Transverse colon (tissue), 4 donors: ENCODE measurements around the gene NES. TPM values are rescaled to one million over a fixed set of nuclear protein-coding genes. Genes with fewer than 3 reads are reported as not detected.

Experiments
- DNase-seq: peaks from one replicate; pipeline ENCODE4 v3.0.0-alpha.2; 2019
- H3K27ac ChIP-seq, 4 donors: fragments of 200-600 bp; sonication (generic); 2 replicates each; pipeline ENCODE4 v1.5.1; 2016 to 2018; ENCODE audit warnings: inconsistent platforms in 4 of 4
- H3K27me3 ChIP-seq: fragments of 200-600 bp; sonication (generic); 2 replicates; pipeline ENCODE4 v1.5.1; 2017; ENCODE audit warnings: inconsistent platforms
- H3K36me3 ChIP-seq, 4 donors: fragments of 200-600 bp; sonication (generic); 2 replicates each; pipeline ENCODE4 v1.5.1; 2017 to 2019; ENCODE audit warnings: inconsistent platforms in 4 of 4
- H3K4me1 ChIP-seq, 4 donors: fragments of 200-600 bp; sonication (generic); 2 replicates each; pipeline ENCODE4 v1.5.1; 2017 to 2020; ENCODE audit warnings: inconsistent platforms in 4 of 4
- H3K4me3 ChIP-seq, 4 donors: fragments of 200-600 bp; sonication (generic); 1 replicate in 1 of 4; 2 replicates in 3 of 4; pipeline versions ENCODE4 v1.5.1 to v1.6.1; 2017 to 2019; ENCODE audit warnings: inconsistent platforms in 4 of 4
- H3K9me3 ChIP-seq, 2 donors: fragments of 200-600 bp; sonication (generic); 2 replicates each; pipeline ENCODE4 v1.5.1; 2017 to 2019; ENCODE audit warnings: inconsistent platforms in 2 of 2
- CTCF ChIP-seq, 5 experiments: fragments of 200-600 bp in 3 of 5; fragments of 450-650 bp in 2 of 5; sonication (generic) in 3 of 5; IDR thresholded peaks; 1 replicate in 2 of 5; 2 replicates in 3 of 5; pipeline ENCODE4 v1.5.1; 2016 to 2017; ENCODE audit warnings: antibody characterized with exemption in 5 of 5, inconsistent platforms in 3 of 5, mild to moderate bottlenecking in 2 of 5, moderate library complexity in 1 of 5
- EP300 ChIP-seq: sonication (generic); formaldehyde crosslinking; IDR thresholded peaks from one replicate; pipeline ENCODE4 v1.6.1; 2017; ENCODE audit warnings: antibody characterized with exemption, low read depth
- POLR2A ChIP-seq: fragments of 450-650 bp; IDR thresholded peaks from one replicate; pipeline ENCODE4 v1.6.1; 2016; ENCODE audit warnings: antibody characterized with exemption, mild to moderate bottlenecking, moderate library complexity
- POLR2AphosphoS5 ChIP-seq, 3 donors: sonication (generic); formaldehyde crosslinking; IDR thresholded peaks; one replicate each; pipeline ENCODE4 v1.6.1; 2016; ENCODE audit warnings: antibody characterized with exemption in 3 of 3
- WGBS, 2 donors: methylation state at CpG; one replicate each; pipeline ENCODE4 v1.1.5; 2018; ENCODE audit warnings: low coverage in 1 of 2; 5-methylcytosine and 5-hydroxymethylcytosine counted together
- in situ Hi-C, 4 donors: fragments of 200-750 bp; cut with MboI; loops; one replicate each; pipeline versions ENCODE4 v1.15.0 to v1.15.1; 2017; ENCODE audit warnings: low sequenced_read_pairs in 3 of 4, low pct_ligation_motif_present in 1 of 4, low pct_unique_long_range_greater_than_20kb in 1 of 4
- intact Hi-C: fragments of 100-400 bp; cut with DNase I; formaldehyde crosslinking; loops from one replicate; pipeline ENCODE4 v1.15.1; 2023; ENCODE audit warnings: low total_unique reads
- total RNA-seq, 4 donors: library from RNA; depleted of rRNA; stranded (reverse); fragments of >200 nt; gene quantifications; one replicate each; pipeline ENCODE4 v1.1.0, GENCODE V29; 2016

The NES gene
- total RNA-seq, 4 donors from 2014 or later, result 3.3 to 15.5 (median 5.5) TPM

- DNase-seq, result no peak
- no peak overlapping the region for H3K27ac ChIP-seq
- H3K4me3 ChIP-seq, result no peak overlapping the region
- 80% methylated on average over 8 of the region's 8 CpGs; no CpG with 5 or more reads in 1 of the 2 donors for WGBS, 2 donors
- in situ Hi-C loops (loop anchor here in 2 of 4 donors (25.0 kb wide), 1 partner anchor 165 kb away; the partner anchor contains the start of genes INSRR (in 2 of the 2) and NTRK1 (in 2 of the 2)), intact Hi-C loops (loop anchor here (10.0 kb wide), 1 partner anchor 157 kb away; the partner anchor contains the start of gene INSRR)
- H3K36me3 ChIP-seq, result no peaks in the 10 kb centered on the region
- peaks cover 0 to 18% (median 6%) of the 10 kb centered on the region in 4 donors for H3K4me1 ChIP-seq
- peaks cover 41% of the 10 kb centered on the region for H3K27me3 ChIP-seq
- no peaks in the 10 kb centered on the region for H3K9me3 ChIP-seq
- TF ChIP-seq POLR2AphosphoS5 (IDR thresholded peaks at IDR 0.05), result no peak
Observed at GRCh38 chr1:156697481-156697880, 20.3 kb upstream of the NES start.

GRCh38 chr1:156696755-156697154 lies 19.5 kb upstream of the NES start:
- H3K4me1 ChIP-seq, result peaks cover 0 to 20% (median 7%) of the 10 kb centered on the region in 4 donors
- H3K36me3 ChIP-seq, result no peaks in the 10 kb centered on the region
- no peak for DNase-seq
- peaks cover 43% of the 10 kb centered on the region for H3K27me3 ChIP-seq
- no peak overlapping the region for H3K27ac ChIP-seq
- WGBS, 2 donors, result 81 to 89% methylated on average over 6 to 8 of the region's 8 CpGs
- in situ Hi-C loops (loop anchor here in 2 of 4 donors (25.0 kb wide), 1 partner anchor 166 kb away; the partner anchor contains the start of genes INSRR (in 2 of the 2) and NTRK1 (in 2 of the 2)), intact Hi-C loops (loop anchor here (10.0 kb wide), 1 partner anchor 158 kb away; the partner anchor contains the start of gene INSRR)
- H3K4me3 ChIP-seq, result no peak overlapping the region
- no peaks in the 10 kb centered on the region for H3K9me3 ChIP-seq
- TF ChIP-seq CTCF (IDR thresholded peaks at IDR 0.05) (no peak), POLR2A (no peak), POLR2AphosphoS5 (IDR thresholded peaks at IDR 0.05) (no peak), EP300 (no peak)

- H3K4me3 ChIP-seq, result no peak overlapping the region
- H3K36me3 ChIP-seq, result no peaks in the 10 kb centered on the region
- WGBS, 2 donors, result 85 to 87% methylated on average over 4 to 5 of the region's 5 CpGs
- H3K9me3 ChIP-seq, result no peaks in the 10 kb centered on the region
- H3K4me1 ChIP-seq, result peaks cover 3 to 25% (median 9%) of the 10 kb centered on the region in 4 donors
- in situ Hi-C loops, result loop anchor here in 2 of 4 donors (25.0 kb wide), 1 partner anchor 168 kb away; the partner anchor contains the start of genes INSRR (in 2 of the 2) and NTRK1 (in 2 of the 2)
- H3K27ac ChIP-seq, result no peak overlapping the region
- H3K27me3 ChIP-seq, result peaks cover 46% of the 10 kb centered on the region
- no peak for TF ChIP-seq POLR2AphosphoS5 (IDR thresholded peaks at IDR 0.05)
- no peak for TF ChIP-seq CTCF (IDR thresholded peaks at IDR 0.05)
- no peak for TF ChIP-seq POLR2A
- no peak for TF ChIP-seq EP300
- intact Hi-C loops, result loop anchor here (10.0 kb wide), 1 partner anchor 160 kb away; the partner anchor contains the start of gene INSRR
- no peak for DNase-seq
Observed at GRCh38 chr1:156694690-156694962, 17.4 kb upstream of the NES start.

GRCh38 chr1:156693848-156694689 lies 16.9 kb upstream of the NES start:
- Histone ChIP-seq H3K4me3 (no peak overlapping the region), H3K27me3 (peaks cover 49% of the 10 kb centered on the region), H3K9me3 (no peaks in the 10 kb centered on the region), H3K4me1 (peaks cover 4 to 30% (median 11%) of the 10 kb centered on the region in 4 donors), H3K27ac (no peak overlapping the region), H3K36me3 (no peaks in the 10 kb centered on the region)
- in situ Hi-C loops, result loop anchor here in 2 of 4 donors (25.0 kb wide), 1 partner anchor 168 kb away; the partner anchor contains the start of genes INSRR (in 2 of the 2) and NTRK1 (in 2 of the 2)
- TF ChIP-seq EP300 (no peak), POLR2AphosphoS5 (IDR thresholded peaks at IDR 0.05) (no peak), POLR2A (no peak), CTCF (IDR thresholded peaks at IDR 0.05) (peak in 1 of 5 experiments; percentile 21)
- WGBS, 2 donors, result 66 to 90% methylated on average over 2 to 12 of the region's 12 CpGs
- DNase-seq, result no peak
- intact Hi-C loops, result loop anchor here (10.0 kb wide), 1 partner anchor 161 kb away; the partner anchor contains the start of gene INSRR
